Measurements from ENCODE around the gene SRSF6.
"Not testable (repeated sequence)": the region's sequence is repeated elsewhere in the genome, so short reads cannot be mapped to it uniquely, and the experiment has no call there.

The SRSF6 gene

DNA sequence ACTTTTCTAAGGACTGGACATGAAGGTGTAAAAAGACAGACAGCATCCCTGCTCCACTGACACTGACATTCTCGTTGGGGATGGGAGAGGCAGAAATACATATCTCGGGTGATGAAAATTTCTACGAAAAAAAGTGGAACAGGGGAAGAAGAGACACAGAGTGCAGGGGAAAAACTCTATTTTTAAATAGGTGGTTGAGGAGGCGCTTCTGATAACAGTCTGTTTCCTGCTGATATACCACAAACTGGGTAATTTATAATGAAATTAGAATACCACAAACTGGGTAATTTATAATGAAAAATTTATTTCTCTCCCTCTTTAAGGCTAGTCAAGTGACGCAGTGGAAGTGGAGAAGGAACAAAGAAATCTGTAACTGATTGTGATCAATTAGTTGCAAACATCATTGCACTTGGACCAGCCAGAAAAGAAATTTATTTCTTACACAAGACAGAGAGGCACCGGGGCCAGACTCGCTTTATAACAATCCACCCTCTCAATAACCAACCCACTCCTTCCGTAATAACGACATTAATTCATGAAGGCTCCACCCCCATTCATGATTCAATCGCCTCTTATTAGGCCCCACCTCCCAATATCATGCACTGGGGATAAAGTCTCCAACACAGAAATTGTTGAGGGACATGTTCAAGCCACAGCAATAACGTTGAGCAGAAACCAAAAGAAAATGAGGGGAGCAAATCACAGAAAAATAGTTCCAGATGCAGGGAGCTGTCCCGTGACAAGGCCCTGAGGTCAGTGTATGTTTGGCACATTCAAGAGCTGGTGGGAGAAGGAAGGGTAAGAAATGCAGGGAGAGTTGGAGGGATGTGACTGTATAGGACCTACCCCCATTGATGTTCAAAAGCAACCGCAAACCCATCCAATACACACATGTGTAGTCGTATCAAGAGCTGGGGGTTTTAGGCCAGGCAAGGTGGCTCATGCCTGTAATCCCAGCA, 6.6 kb upstream of the SRSF6 start:
- DNase-seq, result no peak

DNA sequence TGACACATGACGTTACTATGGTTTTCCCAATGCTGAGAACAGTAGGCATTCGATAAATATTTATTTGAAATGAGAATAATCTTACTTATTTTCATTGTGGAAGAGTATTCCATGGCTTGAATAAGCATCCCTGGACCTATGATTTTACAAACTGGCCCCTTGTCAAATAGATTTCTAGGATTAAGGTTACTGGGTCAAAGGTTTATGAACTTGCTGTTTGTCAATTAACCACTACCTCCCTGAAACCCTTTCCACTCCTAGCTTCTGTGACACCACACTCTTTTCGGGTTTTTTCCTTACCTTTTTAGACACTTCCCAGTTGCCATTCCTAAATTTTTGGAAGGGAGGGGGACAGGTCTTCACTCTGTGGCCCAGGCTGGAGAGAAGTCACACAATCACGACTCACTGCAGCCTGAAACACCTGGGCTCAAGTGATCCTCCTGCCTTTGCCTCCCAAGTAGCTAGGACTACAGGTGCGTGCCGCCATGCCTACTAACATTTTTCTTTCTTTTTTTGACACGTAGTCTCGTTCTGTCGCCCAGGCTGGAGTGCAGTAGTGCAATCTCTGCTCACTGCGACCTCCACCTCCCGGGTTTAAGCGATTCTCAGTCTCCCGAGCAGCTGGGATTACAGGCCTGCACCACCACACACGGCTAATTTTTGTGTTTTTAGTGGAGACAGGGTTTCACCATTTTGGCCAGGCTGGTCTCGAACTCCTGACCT, 5.1 kb upstream of the SRSF6 start:
- no peak for DNase-seq

DNA sequence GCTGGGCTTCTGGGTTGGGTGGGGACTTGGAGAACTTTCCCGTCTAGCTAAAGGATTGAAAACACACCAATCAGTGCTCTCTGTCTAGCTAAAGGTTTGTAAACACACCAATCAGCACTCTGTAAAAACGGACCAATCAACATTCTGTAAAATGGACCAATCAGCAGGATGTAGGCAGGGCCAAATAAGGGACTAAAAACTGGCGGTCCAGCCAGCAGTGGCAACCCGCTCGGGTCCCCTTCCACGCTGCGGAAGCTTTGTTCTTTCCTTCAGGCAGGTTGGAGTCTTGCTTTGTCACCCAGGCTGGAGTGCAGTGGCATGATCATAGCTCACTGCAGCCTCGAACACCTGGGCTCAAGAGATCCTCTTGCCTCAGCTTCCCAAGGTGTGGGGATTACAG, 1.4 kb upstream of the SRSF6 start:
- DNase-seq, result not testable (repeated sequence)

DNA sequence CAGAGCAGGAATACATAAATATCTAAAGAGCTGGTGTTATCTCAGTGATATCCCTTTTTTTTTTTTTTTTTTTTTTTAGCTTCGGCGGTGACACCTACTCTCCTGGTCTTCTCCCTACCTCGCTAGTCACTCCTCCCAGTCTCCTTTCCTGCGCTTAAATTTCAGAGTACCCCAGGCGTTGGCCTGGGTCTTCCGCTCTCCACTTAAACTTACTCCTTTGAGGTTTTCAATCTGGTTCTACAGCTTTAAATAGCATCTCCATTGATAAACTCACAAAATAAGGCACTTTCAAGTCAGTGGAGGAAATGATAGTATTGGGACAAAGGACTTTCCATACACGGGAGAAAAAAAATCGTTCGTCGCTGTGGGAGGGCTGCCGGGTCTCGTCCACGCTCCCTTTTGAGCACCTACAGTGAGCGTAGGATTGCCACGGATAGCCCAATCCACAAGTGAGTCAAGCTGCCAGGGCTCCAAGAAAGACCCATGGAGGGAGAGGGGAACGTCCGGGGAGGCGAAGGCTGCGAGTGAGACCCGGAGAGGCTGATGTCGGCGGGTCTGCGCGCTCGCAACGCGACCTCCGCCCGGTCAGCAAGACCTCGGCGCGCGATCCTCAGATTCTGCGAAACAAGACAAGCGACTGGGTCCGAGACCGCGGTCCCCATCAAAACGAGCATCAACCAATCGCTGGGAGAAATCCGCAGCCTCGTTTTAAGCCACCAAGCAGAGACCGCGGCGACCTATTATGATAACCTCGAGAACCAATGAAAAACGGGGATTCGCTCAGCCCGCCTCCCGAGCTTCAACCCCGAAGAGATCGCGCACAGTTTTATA, 672 bp upstream of the SRSF6 start:
- DNase-seq, result peak; percentile 96

DNA sequence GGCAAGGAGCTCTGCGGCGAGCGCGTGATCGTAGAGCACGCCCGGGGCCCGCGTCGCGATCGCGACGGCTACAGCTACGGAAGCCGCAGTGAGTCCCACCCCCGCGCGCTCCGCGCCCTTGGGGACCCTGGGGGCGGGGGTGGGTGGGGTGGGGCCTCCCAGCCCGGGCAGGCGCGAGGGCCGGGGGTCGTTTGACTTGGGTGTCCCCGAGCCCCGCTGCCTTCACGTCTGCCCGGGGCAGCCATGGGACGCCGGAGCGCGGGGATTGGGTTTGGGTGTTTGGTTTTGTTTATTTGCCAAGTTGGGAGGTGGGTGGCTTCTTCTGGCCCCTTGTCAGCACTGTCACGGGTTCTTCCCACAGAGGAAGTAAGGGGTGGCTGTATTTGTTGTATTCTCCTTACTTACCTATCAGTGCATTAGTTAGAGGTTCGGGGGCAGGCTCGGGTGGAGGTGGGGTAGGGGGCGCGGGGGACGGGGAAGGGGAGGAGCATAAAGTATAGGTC, 777 bp downstream of the SRSF6 start:
- DNase-seq, result no peak

DNA sequence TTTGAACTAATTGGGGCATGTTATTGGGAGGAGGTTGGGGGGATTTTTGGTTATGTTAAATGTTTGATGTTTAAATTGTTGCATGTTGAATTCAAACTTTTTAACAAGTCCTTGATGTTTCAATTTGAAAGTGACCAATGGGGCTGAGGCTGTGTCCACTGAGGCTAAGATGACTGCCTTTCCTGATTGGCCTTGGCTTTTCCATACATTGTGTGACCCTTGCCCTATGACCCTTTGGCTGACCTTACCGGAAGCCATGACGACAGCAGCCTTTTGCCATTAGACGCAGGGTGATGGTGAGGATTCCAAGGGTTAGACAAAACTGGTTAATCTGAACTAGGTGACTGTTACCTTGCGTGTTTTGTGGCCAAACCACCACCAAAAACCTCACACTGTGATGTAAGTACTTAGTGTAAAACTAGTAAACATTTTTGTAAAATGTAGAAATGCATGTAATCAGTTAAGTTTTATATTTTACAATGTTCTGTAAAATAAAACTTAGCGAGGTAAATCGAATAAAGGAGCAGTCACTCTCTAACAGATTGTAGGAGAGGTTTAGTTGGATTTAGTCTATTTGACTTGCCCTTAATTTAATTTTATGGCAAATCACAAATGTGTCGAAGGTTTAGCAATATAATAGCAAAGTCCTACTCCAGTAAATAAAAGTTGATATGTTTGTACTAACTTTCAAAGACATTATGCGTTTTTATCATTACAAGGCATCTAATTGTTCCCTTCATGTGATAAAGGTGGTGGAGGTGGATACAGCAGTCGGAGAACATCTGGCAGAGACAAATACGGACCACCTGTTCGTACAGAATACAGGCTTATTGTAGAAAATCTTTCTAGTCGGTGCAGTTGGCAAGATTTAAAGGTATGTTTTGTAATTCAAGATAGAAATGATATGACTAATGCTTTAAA, 1.6 kb downstream of the SRSF6 start:
- peak; percentile 36 for DNase-seq

DNA sequence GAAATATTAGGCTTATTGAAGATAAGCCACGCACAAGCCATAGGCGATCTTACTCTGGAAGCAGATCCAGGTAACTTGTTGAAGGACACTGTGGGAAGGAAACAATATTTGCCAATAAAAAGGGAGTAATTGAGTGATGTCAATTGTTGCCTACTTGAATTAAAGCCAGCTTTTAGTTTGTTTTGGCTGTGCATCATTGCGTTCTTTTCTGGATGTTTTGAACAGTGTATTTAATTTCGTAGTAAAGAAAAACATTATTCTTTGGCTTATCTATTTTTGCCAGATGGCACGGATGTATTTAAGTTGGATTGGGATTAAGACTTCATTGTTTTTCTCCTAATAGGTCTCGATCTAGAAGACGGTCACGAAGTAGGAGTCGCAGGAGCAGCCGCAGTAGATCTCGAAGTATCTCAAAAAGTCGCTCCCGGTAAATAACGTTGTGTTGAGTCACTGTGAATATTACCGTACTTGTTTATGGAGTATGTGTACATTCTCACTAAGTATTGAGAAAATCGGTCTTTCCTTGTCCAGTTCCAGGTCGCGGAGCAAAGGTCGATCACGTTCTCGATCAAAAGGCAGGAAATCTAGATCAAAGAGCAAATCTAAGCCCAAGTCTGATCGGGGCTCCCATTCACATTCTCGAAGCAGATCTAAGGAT, 2.6 kb downstream of the SRSF6 start:
- no peak for DNase-seq

DNA sequence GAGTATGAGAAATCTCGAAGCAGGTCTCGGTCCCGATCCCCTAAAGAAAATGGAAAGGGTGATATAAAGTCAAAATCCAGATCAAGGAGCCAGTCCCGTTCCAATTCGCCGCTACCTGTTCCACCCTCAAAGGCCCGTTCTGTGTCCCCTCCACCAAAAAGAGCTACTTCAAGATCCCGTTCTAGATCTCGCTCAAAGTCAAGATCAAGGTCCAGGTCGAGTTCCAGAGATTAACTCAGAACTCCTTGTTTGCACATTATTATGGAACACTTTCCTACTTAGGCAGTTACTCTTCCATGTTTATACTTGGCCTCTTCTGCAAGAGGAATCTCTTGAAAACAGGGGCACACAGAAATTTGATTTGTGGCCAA, 3.1 kb downstream of the SRSF6 start:
- no peak for DNase-seq

DNA sequence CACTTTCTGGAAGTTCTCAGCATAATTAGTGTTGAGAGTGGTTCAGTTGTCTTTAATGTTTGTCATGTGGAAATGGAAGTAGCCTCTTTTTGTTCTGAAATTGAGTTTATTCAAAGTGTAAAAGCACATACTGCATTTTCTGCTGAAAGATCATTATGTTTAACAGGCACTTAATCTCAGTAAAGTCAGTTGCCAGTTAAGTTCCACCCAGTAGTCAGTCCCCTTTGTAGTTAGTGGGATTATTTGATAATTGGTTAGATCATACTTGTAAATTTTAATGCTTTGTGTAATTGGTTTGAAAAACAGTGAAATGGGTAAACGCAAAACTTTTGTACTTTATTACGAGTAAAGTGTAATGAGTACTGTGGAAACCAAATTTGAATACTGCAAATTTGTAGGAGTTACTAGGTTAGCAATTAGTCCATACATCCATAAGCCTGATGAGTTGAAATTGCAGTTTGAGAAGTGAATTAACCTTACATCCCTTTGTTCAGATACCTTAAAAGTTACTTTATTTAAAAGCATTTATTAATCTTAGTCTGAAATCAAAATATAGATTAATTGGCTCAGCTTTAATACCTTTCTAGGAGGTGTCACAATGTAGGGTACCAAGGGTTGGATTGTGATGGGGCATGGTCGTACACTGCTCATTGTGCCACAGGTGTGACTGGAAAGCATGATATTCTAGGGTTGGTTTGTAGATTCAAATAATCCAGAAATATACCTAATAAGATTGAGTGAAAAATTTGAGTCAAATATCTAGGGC, 4.4 kb downstream of the SRSF6 start:
- DNase-seq, result no peak

DNA sequence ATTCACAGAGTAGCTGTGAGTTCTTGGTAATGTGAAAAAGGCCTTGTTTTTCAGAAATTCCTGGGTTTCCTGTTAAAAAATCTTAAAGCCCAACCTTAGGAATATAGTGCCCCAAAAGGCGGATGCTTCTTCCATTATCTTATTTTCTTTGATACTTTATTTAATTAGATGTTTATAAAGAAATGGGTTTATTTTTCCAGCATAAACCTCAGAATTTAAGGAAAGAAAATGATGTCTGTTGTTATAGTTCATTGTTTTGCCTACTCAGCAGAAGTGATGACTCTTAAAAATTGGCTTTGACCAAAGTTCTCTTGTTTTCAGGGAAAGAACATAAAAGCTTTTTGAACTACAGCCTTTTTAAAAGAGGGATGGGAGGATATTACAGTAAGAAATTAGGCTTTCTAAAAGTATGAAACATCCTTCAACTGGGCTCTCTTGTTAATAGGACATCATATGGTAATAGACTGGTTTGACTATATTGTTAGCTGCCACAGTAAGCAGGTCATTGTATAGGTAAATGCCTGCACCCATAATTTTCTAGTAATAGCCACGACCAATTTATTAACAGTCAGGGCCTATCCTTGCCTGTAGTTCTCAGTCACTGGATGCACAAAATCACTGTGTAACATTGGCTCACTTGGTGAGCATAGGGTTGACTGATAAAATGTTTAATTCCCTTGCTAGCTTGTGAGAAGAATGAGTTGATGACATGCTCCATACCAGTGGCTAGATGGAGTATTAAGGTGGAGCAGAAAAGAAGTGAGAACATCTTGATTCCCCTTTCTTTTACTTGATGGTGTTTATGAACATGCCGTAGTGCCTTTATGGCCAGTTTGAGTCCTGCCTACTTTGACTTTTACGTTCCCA, 5.2 kb downstream of the SRSF6 start:
- no peak for DNase-seq

DNA sequence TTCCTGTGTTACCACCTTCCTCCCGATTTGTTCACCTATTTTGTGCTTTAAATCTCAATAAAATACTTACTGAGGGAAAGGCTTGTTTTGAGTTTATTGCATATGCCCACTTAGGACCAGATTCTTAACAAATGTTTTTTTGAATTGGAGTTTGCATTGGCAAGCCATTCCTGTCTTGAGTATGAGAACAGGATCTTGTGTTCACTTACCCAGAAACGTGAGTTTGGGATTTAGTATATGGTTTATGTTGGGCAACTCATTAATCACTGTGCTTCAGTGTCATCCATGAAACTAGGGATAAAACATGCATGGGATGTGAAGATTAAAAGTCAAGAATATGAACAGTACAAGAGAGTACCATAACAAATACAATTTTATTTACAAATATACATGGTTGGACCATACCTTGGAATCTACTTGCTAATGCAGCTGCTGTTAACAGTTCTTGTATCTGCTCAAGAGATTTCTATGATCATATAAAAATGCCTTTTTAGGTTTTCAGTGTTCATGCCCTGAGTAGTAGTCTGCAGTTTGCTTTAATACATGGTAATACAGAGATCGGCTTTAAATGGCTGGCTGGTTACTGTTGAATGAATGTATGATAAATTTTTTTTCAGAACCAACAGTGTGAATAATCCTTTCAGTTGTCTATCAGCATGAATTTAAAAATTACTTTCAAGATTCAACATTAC, 6.0 kb downstream of the SRSF6 start:
- DNase-seq, result no peak

DNA sequence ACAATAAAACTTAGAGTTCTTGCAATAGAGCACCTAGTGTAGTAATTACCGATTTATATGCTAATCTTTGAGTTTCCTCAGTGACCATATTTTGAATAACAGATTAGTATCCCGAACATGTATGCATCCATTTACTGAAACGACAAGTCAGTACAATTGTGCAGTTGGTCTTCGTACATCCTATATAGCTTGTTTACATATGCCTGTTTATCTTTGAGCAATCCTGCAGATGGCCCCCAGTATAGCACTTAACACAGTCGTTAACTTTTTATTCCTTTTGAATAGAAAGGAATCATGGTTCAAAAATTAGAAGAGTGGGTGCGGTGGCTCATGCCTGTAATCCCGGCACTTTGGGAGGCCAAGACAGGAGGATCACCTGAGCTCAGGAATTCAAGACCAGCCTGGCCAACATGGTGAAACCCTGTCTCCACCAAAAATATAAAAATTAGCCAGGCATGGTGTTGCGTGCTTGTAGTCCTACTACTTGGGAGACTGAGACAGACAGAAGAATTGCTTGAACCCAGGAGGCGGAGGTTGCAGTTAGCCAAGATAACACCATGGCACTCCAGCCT, 6.6 kb downstream of the SRSF6 start:
- no peak for DNase-seq

DNA sequence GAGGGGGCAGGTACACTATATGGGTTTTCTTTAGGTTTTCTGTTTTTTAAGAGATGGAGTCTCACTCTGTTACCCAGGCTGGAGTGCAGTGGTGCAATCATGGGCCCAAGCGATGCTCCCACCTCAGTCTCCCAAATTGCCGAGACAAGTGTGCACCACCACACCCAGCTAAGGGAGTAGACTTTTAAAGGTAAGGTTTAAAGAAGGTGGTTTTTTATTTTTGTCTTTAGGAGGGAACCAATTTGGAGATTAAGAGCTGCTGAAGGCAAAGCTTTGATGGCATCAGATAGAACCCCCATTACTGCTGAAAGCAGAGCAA, 7.9 kb downstream of the SRSF6 start:
- DNase-seq, result no peak

DNA sequence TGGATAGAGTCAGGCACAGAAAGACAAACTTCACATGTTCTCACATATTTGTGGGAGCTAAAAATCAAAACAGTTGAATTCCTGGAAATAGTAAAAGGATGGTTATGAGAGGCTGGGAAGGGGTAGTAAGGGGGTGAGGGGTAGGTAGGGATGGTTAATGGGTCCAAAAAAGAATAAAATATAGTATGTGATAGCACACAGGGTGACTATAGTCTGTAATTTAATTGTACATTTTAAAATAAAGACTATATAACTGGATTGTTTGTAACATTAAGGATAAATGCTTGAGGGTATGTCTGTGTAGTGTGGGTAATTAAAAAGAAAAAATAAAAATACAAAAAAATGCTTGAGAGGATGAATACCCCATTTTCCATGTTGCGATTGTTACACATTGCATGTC, 9.9 kb downstream of the SRSF6 start:
- DNase-seq, result no peak

DNA sequence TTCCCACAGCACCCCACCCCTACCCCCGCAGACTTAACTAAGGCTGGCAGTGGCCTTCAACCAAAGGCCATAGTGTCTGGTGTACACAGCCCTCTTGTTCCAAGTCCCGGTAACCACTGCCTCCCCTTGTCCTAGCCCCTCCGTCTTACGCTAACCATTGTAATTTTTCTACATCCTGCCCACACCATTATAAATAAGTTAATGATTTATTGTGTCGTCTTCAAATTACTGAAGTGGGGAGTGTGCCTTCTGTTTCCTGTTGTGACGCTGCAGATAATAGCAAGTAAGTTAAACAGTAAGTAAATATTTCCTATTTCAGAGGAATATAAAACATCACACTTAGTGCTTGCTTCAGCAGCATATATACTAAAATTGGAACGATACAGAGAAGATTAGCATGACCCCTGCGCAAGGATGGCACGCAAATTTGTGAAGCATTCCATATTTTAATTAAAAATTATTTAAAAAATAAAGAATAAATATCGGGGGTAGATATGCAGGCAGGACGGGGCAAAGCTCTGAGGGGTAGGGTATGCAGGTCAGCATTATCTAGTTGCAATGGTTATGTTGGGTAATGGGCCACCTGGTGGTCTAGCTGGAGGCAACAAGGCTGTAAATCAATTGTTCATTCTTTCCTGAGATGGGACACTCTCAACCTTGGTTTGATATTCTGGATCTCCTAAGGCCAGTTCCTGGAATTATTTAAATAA, 15.1 kb downstream of the SRSF6 start:
- DNase-seq, result no peak

DNA sequence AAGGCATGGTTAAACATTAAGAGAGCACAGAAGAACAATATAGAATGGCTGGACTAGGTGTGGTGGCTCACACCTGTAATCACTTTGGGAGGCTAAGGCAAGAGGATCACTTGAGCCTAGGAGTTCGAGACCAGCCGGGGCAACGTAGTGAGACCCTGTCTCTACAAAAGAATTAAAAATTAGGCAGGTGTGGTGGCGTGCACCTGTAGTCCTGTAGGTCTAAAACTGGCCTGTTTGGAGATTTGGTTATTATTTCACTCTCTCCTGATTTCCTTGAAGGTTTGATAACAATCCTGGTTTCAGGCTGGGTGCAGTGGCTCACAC, 15.6 kb downstream of the SRSF6 start:
- no peak for DNase-seq

DNA sequence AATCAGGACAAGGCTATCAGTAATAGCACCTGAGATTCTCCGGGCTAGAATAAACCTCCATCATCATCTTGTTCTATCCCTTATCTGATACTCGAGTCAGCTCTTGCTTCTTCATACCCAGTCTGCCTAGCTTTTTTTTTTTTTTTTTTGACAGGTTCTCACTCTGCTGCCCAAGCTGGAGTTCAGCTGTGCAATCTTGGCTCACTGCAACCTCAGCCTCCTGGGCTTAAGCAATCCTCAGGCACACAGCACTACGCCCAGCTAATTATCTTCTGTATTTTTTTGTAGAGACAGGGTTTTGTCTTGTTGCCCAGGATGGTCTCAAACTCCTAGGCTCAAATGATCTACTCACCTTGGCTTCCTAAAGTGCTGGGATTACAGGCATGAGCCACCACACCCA, 19.5 kb downstream of the SRSF6 start:
- DNase-seq, result peak; percentile 23

DNA sequence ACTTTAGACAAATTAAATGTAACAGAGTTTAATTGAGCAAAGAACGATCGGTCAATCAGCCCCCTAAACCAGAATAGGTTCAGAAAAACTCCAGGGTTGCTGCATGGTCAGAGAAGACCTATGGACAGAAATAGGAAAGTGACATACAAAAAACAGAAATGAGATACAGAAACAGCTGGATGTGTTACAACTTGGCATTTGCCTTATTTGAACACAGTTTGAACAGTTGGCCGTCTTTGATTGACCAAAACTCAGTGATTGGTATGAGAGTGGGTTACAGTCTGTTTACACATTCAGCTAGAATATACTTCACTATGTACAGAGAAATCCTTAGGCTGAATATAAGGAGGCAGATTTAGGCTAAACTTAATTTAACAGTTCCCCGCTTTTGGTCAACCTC, 19.9 kb downstream of the SRSF6 start:
- no peak for DNase-seq
